ENCODE data around the gene DAGLA.

GRCh38 chr11:61714316-61714715, 34.1 kb downstream of the DAGLA start:
- TF ChIP-seq EZH2 (IDR thresholded peaks at IDR 0.05; ENCODE audit: low read length, unreplicated experiment) = no peak
- TF ChIP-seq, protein P1, sequence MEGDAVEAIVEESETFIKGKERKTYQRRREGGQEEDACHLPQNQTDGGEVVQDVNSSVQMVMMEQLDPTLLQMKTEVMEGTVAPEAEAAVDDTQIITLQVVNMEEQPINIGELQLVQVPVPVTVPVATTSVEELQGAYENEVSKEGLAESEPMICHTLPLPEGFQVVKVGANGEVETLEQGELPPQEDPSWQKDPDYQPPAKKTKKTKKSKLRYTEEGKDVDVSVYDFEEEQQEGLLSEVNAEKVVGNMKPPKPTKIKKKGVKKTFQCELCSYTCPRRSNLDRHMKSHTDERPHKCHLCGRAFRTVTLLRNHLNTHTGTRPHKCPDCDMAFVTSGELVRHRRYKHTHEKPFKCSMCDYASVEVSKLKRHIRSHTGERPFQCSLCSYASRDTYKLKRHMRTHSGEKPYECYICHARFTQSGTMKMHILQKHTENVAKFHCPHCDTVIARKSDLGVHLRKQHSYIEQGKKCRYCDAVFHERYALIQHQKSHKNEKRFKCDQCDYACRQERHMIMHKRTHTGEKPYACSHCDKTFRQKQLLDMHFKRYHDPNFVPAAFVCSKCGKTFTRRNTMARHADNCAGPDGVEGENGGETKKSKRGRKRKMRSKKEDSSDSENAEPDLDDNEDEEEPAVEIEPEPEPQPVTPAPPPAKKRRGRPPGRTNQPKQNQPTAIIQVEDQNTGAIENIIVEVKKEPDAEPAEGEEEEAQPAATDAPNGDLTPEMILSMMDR (conservative IDR thresholded peaks at IDR 0.05; ENCODE audit: low read depth, low read length) = no peak
- TF ChIP-seq EZH2phosphoT487 (IDR thresholded peaks at IDR 0.05; ENCODE audit: borderline replicate concordance, low read length) = no peak

Data from PC-3 (cell line).